NCI-H128 (cell line): ENCODE results near the gene IFNA10.
"Not testable (repeated sequence)": the region's sequence is repeated elsewhere in the genome, so short reads cannot be mapped to it uniquely, and the experiment has no call there.

Source experiments
- DNase-seq: peaks from one replicate; lab custom pipeline; 2025; ENCODE audit not compliant: unreplicated experiment; lab: John Stamatoyannopoulos, UW

The IFNA10 gene

DNA sequence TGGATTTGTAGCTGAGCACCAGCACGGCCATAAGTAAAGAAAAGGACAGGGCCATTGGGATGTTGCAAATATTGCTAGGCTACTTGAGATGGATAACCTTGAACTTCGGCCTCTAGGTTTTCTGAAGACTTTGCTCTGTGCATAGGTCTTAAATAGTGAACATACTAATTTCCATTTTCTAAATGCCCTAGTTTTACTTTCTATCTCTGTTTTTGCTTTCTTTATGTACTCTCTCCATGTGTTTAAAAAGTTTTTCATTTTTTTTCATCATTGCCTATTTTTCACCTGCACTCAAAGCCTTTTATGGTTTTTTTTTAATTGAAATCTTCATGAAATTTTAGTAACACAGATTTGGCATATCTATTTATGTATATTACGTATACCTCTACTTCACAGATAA is at the start of gene IFNA10:
Gene IFNA10 (minus strand): TSS at position 101 of the 400 bp plus-strand sequence. CDS start 46 bp downstream, at position 55.
- DNase-seq = not testable (repeated sequence)

DNA sequence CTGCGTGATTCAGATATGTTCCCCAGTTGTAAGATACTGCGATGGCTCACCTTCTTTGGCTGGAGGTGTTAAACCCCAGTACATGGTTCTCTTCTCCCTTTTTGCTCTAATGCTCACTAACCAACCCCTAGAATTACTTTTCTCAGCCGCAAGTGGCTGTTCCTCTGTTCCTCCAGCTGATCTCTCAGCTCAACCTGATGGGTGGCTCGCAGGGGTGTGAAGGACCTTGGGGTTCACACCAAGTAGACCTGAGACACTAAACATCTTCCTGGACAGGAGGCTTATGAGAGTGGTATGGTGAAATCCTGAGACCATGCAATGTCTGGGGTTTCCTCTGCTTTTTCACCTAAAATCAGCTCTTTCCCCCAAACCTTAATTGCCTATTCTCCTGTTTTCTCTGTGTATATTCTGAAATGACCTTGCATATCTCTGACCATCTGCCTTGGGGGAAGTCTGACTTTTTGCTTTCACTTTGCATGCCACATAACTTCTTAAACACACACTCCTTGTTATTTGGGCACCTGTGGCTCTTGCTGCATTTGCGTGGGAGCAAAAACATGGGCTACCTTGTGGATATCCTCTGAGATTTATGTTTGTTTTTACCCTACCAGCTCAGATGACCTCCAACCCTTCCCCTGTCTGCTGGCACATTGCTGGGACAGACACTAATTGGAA is 48.7 kb upstream of the IFNA10 start:
- DNase-seq = no peak

- no peak for DNase-seq
Measured at GRCh38 chr9:21252721-21253547, 46.0 kb upstream of the IFNA10 start.

DNA sequence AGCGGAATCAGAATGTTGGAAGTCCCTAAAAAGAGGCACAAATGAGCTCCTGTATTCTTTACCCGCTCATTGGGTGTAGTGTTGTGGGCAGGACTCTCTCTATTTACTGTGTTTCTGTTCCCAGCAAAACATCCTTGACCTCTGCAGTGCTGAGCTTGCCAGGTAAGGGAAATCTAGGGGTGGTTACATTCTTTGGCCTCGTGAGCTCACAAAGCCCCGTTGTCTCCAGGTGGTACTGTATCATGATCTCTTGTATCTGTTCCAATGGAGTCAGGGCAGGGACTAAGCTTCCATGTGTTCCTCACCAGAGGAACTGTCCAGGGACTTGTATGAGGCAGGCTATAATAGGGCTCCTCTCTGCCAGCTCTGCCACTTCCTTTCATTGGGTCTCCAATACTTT is 44.7 kb upstream of the IFNA10 start:
- DNase-seq = no peak

DNA sequence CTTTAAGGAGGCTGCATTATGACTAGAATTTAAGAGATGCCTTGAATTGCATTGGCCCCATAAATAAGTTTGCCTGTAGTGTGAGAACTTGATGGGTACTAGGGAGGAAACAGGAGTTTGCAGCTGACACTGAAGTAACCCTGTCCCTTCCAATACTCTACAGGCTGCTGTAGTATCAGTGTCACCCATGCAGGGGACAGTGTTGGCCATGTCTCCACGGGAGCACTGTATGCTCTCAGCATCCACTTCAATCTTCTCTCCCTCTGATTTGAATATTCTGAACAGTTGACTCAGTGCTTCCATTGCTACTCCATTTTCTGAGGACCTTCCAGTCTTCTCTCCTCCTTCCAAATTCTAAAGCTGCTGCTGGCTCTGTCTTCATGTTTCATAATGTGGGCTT is 44.2 kb upstream of the IFNA10 start:
- DNase-seq = no peak

DNA sequence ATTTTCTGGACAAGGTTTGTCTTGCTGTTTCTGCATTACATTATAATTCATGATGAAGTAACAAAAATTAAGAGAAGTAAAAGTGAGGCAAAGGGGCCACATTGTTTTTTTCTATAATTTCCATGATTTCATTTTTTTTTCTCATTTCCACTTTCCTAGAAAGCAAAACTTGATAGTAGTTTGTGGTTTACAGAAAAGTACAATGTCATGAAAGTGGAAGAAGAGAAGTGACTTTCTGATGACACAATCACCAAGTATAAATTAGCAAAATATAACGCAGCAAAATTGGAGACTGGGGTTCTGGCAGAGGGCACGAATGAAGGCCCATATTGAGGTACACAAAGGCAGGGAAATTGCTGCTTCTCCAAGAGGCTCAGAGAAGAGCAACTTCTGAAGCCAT is 37.9 kb upstream of the IFNA10 start:
- DNase-seq = no peak

DNA sequence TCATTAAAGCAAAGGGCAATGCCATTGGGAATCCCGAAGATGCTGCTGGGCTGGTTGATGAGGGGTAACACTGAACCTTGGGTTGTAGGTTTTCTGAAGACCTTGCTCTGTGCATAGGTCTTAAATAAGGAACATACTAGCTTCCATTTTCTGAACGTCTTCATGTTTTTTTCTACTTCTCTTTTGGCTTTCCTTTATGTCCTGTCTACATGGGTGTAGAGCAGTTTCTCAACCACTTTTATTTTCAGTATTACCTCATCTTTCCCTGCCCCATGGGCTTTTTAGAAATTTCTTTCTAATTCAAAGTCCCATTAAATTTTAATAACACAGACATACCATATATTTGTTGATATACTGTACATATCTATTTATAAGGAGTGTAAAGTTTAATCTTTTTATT is 33.0 kb upstream of the IFNA10 start, which contains the start of gene IFNA14:
Gene IFNA14 (minus strand): TSS at position 95 of the 400 bp plus-strand sequence. CDS start 70 bp downstream, at position 25.
- DNase-seq = no peak

GRCh38 chr9:21236360-21236714 is 29.4 kb upstream of the IFNA10 start:
- not testable (repeated sequence) for DNase-seq

GRCh38 chr9:21235468-21236359 is 28.8 kb upstream of the IFNA10 start:
- DNase-seq = not testable (repeated sequence)

- no peak for DNase-seq
Measured at GRCh38 chr9:21234153-21234687, 27.3 kb upstream of the IFNA10 start.

GRCh38 chr9:21233258-21233657 is 26.3 kb upstream of the IFNA10 start:
- no peak for DNase-seq

- DNase-seq = no peak
Measured at GRCh38 chr9:21228122-21228521, 21.2 kb upstream of the IFNA10 start, which contains the start of gene IFNA17. TSS of gene IFNA17 (minus strand) at chr9:21228222. CDS start at chr9:21228173, 49 bp downstream.

GRCh38 chr9:21217211-21217610 is 10.3 kb upstream of the IFNA10 start, which contains the start of gene IFNA16:
TSS of gene IFNA16 (minus strand) at chr9:21217311. CDS start at chr9:21217305, 6 bp downstream.
- not testable (repeated sequence) for DNase-seq

- DNase-seq = not testable (repeated sequence)
Measured at GRCh38 chr9:21213411-21214326, 6.7 kb upstream of the IFNA10 start.

DNA sequence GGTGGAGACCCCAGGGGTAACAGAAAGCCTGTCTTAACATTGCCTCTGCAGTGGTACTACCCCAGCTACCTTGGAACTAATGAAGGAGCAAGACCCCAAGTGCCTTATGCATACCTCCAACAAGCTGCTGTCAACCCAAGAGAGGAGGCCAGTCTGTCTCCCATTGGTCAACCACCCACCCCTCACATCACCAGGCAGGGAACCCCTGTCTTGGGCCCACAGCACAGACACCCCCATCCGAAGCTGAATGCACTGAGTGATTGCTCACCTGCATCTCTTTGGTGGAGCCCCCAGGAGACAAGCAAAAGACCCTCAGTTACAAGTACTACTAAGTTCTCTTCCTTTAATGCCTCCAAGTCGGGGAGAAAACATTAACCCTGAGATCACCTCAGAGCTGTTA is 5.2 kb upstream of the IFNA10 start:
- DNase-seq = not testable (repeated sequence)

DNA sequence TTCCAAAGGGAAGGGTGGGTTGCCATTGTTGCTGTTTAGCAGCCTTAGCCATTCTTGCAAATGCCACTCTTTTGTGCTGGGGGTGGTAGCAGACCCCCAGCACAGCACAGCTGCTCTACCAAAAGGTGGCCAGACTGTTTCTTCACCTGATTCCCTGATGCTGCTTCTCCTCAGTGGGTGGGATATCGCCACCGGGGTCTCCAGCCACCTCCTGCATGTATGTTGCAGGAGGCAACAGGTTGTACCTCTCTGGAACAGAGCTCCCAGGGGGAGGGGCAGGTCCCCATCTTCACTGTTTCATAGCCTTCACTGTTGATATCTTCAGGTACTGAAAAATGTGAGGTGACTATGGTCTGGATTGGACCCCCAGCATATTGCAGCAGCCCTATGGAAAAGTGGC is 3.8 kb upstream of the IFNA10 start:
- not testable (repeated sequence) for DNase-seq

GRCh38 chr9:21210311-21210710 is 3.4 kb upstream of the IFNA10 start:
- no peak for DNase-seq

DNA sequence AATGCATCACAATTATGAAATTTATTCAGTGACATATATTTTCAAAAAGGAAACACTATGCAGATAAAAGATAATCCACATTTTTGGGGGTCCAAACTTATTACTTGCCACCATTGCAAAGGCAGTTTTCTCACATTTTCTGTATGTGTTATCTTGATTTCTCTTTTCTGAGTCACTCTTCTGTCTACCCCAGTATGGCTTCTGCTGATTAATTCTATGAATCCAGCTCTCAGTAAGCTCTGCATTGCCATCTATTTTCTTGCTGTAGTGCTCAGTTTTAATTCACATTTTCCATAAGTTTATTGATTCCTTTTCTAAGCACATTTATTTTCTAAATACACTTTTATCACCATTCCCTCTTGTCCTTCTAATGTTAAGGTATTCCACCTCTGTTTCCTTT is 1.7 kb downstream of the IFNA10 start:
- no peak for DNase-seq

GRCh38 chr9:21202105-21202504 is 4.8 kb downstream of the IFNA10 start, which contains the start of gene IFNA7:
TSS of gene IFNA7 (minus strand) at chr9:21202205. CDS start at chr9:21202165, 40 bp downstream.
- DNase-seq = not testable (repeated sequence)
